Large intestine (tissue), 3 donors: ENCODE data around the gene PNMA1. TPM values are rescaled to one million over a fixed set of nuclear protein-coding genes. Genes with fewer than 3 reads are reported as not detected.

Source experiments
- DNase-seq, 2 donors: peaks; one replicate each; pipeline versions ENCODE4 v3.0.0 to v3.0.0-alpha.2; 2013
- H3K27ac ChIP-seq: one replicate; pipeline ENCODE4 v1.5.1; 2013; ENCODE audit warnings: low read length
- H3K27me3 ChIP-seq: 2 replicates; pipeline ENCODE4 v1.6.1; 2013; ENCODE audit warnings: low read length; ENCODE audit not compliant: control insufficient read depth, insufficient read depth
- H3K36me3 ChIP-seq: 2 replicates; pipeline ENCODE4 v1.6.1; 2013; ENCODE audit warnings: low read length; ENCODE audit not compliant: control insufficient read depth, insufficient read depth
- H3K4me1 ChIP-seq: one replicate; pipeline ENCODE4 v1.6.1; 2013; ENCODE audit warnings: low read length; ENCODE audit not compliant: control insufficient read depth, insufficient read depth
- H3K4me3 ChIP-seq: one replicate; pipeline ENCODE4 v1.5.1; 2013; ENCODE audit warnings: low read length
- H3K9me3 ChIP-seq: one replicate; pipeline ENCODE4 v1.6.1; 2013; ENCODE audit warnings: mild to moderate bottlenecking, low read depth, low read length, moderate library complexity; ENCODE audit not compliant: control insufficient read depth
- WGBS: methylation state at CpG from one replicate; pipeline ENCODE4 v1.1.5; 2013; ENCODE audit warnings: low lambda C conversion rate; ENCODE audit not compliant: insufficient coverage; 5-methylcytosine and 5-hydroxymethylcytosine counted together
- polyA plus RNA-seq: library from polyadenylated mRNA; unstranded; fragments of 120-200 nt; gene quantifications from one replicate; pipeline ENCODE4 v1.2.1, GENCODE V29; 2013

PNMA1 gene
- polyA plus RNA-seq, 1 donor = 34.9 TPM

DNA sequence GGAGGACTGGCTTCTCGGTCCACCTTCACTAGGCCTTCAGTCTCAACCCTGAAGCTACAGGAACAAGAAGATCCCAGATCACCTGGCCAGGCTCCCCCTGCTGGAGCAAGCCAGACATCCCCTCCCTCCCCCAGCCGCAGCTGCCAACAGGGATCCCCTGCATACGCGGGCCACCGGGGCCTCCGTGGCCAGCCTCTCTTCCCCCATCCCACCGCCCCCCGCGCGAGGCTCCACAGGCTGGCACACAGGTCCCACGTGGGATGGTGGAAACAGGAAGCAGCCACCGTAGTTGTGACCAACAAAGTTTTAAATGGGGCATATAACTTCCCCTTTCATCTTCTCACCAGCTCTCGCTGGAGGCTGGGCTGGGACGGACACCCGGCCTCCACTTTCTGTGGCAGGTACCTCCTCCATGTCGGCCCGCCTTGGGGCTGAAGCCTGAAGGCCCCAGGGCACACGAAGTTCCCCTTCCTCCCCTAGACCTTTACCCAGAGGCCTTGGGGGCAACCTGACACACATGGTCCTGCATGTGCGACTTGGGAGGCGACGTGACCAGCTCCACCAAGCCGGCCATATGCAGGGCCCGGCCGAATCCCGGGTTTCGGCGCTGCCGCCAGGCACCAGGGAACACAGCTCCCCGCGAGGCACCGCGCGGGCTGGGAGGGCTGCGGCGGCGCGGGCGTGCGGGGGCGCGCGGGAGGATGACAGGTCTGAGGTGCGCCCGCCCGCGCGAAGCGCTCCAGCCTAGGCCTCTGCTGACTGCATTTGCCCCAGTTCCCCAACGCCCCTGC is 44.4 kb upstream of the PNMA1 start:
- H3K27ac ChIP-seq = peak overlapping the region; percentile 82
- peaks cover 79% of the 10 kb centered on the region for H3K4me1 ChIP-seq
- no CpG with 5 or more reads among the region's 49 CpGs for WGBS
- no peaks in the 10 kb centered on the region for H3K9me3 ChIP-seq
- DNase-seq = peak; percentile 77 to 89
- H3K4me3 ChIP-seq = peak overlapping the region; percentile 71
- H3K27me3 ChIP-seq = no peaks in the 10 kb centered on the region
- H3K36me3 ChIP-seq = no peaks in the 10 kb centered on the region

DNA sequence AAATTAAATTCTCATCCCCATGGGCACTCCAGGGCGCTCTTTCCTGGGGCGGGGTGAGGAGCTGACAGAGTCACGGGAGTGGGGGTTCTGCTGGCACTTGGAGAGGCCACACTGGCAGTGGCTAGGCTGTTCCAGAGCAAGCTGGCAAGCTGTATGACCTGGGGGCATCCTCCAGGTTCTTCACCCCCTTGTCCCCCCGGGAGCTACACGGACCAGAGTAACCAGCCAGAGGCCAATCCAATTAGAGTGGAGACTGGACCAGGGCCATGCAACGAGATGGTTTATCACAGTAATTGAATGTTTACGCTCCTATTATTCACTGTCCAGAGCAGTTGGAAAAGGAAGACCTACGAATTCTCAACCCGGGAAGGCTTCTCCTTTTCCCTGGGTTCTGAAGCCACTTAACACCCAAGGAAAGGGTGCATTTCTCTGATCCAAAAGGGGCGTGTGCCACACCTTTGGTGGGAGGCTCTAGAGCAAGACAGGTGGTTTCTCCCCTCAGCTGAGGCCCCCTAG is 43.8 kb upstream of the PNMA1 start:
- DNase-seq = no peak
- Histone ChIP-seq H3K4me1 (peaks cover 83% of the 10 kb centered on the region), H3K27ac (peak overlapping the region; percentile 82), H3K27me3 (no peaks in the 10 kb centered on the region), H3K4me3 (peak overlapping the region; percentile 71), H3K9me3 (no peaks in the 10 kb centered on the region), H3K36me3 (no peaks in the 10 kb centered on the region)
- WGBS = no CpG with 5 or more reads among the region's 10 CpGs

DNA sequence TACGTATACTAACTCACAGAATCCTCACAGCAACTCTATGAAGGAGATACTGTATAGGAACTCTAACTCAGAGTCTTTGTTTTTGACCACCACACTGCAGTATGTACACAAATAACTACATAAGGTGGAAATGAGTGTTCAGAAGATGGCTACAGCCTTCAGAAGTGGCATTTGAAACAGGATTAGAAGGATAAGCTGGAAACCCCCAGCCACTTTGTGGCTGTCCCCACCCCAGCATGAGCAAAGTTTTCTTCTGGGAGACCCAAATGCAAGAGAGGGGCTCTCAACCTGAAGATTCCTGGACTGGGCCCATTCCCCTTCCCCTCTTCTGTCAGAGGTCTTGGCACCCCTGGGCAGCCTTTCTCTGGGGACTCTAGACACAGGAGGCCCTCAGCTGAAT is 43.2 kb upstream of the PNMA1 start:
- Histone ChIP-seq H3K36me3 (no peaks in the 10 kb centered on the region), H3K27ac (peak overlapping the region; percentile 9), H3K27me3 (no peaks in the 10 kb centered on the region), H3K4me1 (peaks cover 83% of the 10 kb centered on the region), H3K9me3 (no peaks in the 10 kb centered on the region), H3K4me3 (no peak overlapping the region)
- no peak for DNase-seq
- WGBS = no CpG with 5 or more reads among the region's 1 CpG

DNA sequence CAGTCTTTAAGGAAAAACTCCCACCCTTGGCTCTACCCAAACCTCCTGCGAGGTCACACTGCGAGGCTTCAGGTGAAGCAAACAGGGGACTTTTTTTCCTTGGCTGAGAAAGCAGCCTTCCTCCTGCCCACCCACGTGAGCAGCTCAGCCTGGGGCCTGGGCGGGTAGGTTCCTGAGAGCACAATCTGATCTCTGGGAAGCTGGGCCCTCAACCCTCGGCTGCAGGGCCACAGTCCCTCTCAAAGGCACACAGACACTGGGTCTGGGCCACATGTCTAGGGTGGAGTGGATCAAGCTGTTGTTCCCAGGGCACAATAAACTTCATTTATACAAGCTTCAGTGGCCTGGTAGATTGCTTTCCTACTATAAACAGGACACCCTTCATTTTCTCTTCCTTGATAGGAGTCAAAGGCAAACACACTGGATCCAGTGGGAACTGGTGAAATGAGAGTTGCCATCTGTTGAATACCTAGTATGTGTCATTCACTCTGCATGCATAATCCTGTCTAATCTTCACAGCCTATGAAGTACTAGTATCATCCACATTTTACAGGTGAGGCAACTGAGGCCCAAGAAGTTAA is 41.3 kb upstream of the PNMA1 start:
- peak; percentile 78 to 90 for DNase-seq
- Histone ChIP-seq H3K4me3 (no peak overlapping the region), H3K27ac (peak overlapping the region; percentile 97), H3K36me3 (no peaks in the 10 kb centered on the region), H3K27me3 (no peaks in the 10 kb centered on the region), H3K4me1 (peaks cover 83% of the 10 kb centered on the region), H3K9me3 (no peaks in the 10 kb centered on the region)
- no CpG with 5 or more reads among the region's 5 CpGs for WGBS

DNA sequence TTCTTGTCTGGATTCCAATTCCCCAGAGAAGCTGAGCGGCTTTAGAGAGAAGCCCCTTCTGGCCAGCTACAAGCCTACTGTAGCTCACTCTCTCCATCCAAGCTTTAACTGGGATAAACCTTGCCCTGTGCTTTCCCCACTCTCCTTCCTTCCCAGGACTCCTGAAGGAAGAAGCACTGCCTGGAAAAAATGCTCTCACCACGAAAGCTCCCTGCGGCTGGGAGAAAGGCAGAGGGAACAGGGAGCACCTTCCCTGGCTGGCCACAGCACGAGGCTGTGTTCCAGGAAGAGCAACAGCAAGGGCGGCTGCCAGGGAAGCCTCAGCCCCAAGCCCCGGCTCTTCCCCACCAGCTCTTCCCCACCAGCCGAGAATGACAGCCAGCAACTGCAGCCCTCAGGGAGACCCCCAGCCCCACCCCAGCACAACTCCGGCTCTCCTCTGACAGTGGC is 40.8 kb upstream of the PNMA1 start:
- peaks cover 88% of the 10 kb centered on the region for H3K4me1 ChIP-seq
- no CpG with 5 or more reads among the region's 8 CpGs for WGBS
- peak in 1 of 2 donors; percentile 68 for DNase-seq
- H3K9me3 ChIP-seq = no peaks in the 10 kb centered on the region
- no peaks in the 10 kb centered on the region for H3K36me3 ChIP-seq
- no peak overlapping the region for H3K4me3 ChIP-seq
- H3K27ac ChIP-seq = peak overlapping the region; percentile 97
- H3K27me3 ChIP-seq = no peaks in the 10 kb centered on the region

DNA sequence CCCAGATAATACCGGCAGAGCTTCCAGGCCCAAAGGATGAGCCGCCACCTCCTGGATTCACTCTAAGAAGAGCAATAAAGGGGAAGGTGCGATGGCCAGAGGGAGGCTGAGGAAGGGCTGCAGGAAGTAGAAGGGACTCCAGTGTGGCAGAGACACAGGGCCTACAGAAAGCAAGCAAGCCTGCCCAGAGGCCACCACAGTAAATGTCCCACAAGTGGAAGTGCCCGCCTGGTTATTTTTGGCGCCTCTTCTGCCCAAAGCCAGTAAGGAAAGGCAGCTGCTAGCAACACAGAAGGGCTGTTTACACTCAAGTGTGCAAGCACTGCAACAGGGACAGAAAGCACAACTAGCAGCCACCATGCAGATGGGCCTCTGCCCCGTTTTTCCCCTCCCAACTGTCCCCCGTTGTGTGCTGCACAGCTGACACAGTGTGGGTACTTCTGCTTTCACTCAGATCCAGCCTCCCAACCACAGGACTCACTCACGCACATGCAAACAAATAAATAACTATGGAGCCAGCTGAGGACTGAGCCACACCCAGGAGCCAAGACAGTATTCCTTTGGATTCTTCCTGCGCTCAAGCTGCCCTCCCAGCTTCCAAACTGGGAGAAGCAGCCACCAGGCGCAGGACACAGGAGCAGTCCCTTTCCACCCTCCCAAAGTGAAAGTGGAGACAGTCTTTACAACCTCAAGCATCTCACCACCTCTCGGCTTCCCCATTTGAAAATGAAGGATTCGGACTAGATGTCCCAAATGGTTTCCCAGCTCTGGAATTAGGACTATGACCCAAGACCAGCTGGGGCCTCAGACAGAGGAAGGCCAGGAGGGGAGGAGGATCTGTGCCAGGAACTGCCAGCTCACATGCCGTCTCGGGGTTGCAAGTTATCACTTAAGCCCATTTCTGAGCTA is 40.0 kb upstream of the PNMA1 start:
- Histone ChIP-seq H3K27me3 (no peaks in the 10 kb centered on the region), H3K36me3 (no peaks in the 10 kb centered on the region), H3K4me1 (peaks cover 88% of the 10 kb centered on the region), H3K4me3 (no peak overlapping the region), H3K9me3 (no peaks in the 10 kb centered on the region), H3K27ac (peak overlapping the region; percentile 97)
- WGBS = 17% methylated on average over 1 of the region's 14 CpGs
- DNase-seq = peak in 1 of 2 donors; percentile 82

DNA sequence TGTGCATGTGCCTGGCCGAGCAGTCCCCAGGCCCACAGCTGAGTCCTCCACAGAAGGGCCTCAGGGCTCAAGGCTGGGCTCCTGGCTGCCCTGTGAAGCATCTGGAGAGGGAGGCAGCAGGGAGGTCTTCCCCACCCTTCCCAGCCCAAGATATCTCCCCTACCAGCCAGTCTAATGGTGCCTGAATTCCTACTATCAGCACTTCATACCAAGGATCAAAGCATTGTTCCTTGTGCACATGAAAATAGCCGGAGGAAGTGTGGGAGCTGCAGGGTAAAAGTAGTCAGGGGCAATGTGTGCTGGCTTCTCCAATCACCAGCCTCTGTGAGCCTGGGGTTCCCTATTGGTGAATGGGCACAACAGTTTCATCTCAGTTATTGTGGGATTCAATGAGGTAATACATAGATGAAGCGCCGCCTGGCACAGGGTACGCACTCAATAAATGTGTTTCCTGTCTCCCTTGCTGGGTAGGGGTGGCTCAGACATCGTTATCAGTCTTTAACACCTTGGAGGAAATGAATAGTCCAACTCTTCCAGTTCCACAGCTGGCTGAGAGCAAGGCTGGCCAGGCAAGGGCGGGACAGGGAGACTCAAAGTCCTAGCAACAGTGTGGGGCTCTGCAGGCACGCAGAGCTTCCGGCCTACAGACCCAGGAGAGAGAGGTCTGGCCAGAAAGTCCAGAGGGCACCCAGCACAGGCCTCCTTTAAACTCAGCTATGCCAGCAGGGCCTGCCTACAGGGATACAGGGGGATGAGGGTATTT is 39.1 kb upstream of the PNMA1 start:
- peak; percentile 93 to 98 for DNase-seq
- Histone ChIP-seq H3K9me3 (no peaks in the 10 kb centered on the region), H3K4me3 (no peak overlapping the region), H3K36me3 (no peaks in the 10 kb centered on the region), H3K4me1 (peaks cover 83% of the 10 kb centered on the region), H3K27ac (peak overlapping the region; percentile 97), H3K27me3 (no peaks in the 10 kb centered on the region)
- no CpG with 5 or more reads among the region's 9 CpGs for WGBS

DNA sequence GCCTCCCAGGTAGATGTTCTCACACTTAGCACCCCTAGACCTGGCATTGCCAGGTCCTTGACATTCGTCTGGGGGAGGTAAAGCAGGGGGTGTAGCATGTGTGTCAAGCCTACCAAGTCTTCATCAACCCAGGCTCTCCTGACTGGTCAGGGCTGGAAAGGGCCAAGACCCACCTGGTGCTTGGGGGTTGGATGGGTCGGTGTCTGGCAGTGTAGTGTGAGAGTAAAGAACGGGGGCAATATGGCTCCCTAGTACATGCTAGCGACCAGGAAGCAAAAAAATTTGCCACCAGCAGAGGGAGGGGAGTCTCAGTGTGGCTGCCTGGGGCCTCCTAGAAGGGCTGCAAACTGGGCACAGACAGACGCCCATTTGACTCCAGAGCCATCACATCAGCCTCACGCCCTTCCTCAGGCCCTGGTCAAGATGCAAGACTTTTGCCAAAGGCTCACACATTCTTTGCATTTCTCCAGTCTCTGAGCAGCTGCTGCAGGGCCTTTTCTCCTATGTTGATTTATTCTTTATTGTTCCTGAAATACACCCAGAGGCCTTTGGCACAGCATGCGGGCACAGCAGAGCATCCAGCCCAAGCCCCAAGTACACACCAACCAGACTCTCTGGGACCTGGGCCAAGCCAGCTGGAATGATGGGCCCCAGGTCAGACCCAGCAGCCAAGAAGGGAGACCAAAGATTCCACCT is 38.3 kb upstream of the PNMA1 start:
- no CpG with 5 or more reads among the region's 7 CpGs for WGBS
- Histone ChIP-seq H3K36me3 (no peaks in the 10 kb centered on the region), H3K27me3 (no peaks in the 10 kb centered on the region), H3K9me3 (no peaks in the 10 kb centered on the region), H3K27ac (peak overlapping the region; percentile 97), H3K4me1 (peaks cover 78% of the 10 kb centered on the region), H3K4me3 (no peak overlapping the region)
- peak in 1 of 2 donors; percentile 60 for DNase-seq

DNA sequence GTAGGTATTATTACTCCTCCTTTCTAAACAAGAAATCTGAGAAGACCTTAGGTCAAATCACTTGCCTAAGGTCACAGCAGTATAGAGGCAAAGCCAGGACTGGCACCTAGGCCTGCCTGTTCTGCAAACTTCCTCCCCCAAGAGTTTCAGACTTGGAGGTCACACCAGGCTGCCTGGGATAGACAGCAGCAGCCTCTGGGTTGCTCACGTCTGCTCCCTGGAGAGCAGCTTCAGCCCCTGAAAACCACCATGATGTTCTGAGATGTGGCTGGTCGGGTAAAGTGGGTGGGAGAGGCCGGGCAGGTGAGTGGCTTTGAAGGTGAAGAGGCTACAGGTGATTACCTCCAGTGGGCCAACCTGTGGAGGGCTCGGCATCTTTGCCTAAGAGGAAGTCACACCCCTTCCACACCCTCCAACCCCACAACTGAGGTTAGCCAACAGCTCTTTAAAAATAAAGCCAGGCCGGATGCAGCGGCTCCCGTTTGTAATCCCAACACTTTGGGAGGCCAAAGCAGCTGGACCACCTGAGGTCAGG is 37.0 kb upstream of the PNMA1 start:
- Histone ChIP-seq H3K4me3 (no peak overlapping the region), H3K4me1 (peaks cover 78% of the 10 kb centered on the region), H3K27me3 (no peaks in the 10 kb centered on the region), H3K27ac (peak overlapping the region; percentile 97), H3K9me3 (no peaks in the 10 kb centered on the region), H3K36me3 (no peaks in the 10 kb centered on the region)
- WGBS = no CpG with 5 or more reads among the region's 7 CpGs
- peak in 1 of 2 donors; percentile 7 for DNase-seq
